ENCODE data around the gene USP21.

DNA sequence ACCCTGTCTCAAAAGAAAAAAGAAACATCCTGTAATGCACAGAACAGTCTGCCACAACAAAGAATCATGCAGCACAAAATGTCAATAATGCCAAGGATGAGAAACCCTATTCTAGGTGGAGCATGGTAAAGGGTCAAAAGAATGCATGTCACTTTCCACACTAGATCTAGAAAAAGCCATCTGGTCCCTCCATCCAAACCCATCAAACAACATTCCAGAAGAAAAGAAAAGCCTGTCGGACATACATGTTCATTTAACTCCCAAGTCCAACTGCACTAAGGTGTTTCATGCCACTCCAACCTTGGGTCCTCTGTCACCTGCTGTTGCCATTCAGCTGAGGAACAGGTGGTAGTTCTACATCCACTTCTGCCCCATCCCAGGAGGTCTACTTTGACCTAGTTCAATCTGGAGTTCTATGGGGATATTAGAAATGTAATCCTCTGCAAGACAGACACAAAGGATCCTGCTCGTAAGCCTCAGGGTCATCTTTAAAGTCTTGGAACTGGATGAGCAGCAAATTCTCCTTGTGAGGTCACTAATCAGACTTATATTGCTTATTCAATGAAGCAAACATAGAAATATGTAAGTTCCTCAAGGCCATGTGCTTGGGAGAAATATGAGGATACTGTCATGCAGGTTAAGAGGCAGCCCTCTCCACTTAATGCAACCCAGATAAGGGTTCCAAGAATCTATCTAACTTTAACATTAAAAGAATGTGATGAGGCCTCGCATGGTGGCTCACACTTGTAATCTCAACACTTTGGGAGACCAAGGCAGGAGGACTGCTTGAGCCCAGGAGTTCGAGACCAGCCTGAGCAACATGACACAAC, 30.5 kb upstream of the USP21 start:
- TF ChIP-seq, protein P1, sequence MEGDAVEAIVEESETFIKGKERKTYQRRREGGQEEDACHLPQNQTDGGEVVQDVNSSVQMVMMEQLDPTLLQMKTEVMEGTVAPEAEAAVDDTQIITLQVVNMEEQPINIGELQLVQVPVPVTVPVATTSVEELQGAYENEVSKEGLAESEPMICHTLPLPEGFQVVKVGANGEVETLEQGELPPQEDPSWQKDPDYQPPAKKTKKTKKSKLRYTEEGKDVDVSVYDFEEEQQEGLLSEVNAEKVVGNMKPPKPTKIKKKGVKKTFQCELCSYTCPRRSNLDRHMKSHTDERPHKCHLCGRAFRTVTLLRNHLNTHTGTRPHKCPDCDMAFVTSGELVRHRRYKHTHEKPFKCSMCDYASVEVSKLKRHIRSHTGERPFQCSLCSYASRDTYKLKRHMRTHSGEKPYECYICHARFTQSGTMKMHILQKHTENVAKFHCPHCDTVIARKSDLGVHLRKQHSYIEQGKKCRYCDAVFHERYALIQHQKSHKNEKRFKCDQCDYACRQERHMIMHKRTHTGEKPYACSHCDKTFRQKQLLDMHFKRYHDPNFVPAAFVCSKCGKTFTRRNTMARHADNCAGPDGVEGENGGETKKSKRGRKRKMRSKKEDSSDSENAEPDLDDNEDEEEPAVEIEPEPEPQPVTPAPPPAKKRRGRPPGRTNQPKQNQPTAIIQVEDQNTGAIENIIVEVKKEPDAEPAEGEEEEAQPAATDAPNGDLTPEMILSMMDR (IDR thresholded peaks at IDR 0.05): no peak
- no peak for TF ChIP-seq POLR2A (IDR thresholded peaks at IDR 0.05)

All from Peyer's patch (tissue), 4 donors.